LNCaP clone FGC (cell line): Measurements from ENCODE around the gene NOD2.

ENCODE experiments used
- DNase-seq: peaks from one replicate; pipeline ENCODE4 v3.0.0-alpha.2; 2011; ENCODE audit warnings: low read depth
- H3K4me3 ChIP-seq: 2 replicates; pipeline ENCODE4 v1.5.1; 2011; ENCODE audit warnings: mild to moderate bottlenecking, low read depth, low read length, control low read depth
- TF ChIP-seq, protein P1 (sequence below): IDR thresholded peaks from 2 replicates; pipeline ENCODE4 v1.5.1; 2012; ENCODE audit warnings: mild to moderate bottlenecking; ENCODE audit not compliant: control insufficient read depth, insufficient read depth; ENCODE audit errors: extremely low read depth

The NOD2 gene

DNA sequence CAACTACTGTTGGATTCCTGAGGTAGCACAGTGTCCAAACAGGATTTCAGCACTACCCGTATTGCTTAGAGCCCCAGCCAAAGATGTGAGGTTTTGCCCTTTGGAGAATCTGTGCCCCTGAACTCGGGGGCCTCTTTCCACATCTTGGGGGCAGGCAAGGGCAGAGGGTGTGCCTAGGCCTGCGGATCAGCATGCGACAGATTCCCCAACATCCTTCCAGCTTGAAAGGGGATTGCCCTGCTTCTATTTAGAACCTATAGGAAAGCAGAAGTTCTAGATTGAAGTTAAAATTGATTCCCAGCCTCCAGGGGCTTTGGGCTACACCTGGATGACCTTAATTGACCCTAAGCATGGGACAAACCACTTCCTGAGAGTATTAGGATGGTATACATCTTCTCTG is 19.6 kb downstream of the NOD2 start:
- DNase-seq = no peak
- TF ChIP-seq, protein P1, sequence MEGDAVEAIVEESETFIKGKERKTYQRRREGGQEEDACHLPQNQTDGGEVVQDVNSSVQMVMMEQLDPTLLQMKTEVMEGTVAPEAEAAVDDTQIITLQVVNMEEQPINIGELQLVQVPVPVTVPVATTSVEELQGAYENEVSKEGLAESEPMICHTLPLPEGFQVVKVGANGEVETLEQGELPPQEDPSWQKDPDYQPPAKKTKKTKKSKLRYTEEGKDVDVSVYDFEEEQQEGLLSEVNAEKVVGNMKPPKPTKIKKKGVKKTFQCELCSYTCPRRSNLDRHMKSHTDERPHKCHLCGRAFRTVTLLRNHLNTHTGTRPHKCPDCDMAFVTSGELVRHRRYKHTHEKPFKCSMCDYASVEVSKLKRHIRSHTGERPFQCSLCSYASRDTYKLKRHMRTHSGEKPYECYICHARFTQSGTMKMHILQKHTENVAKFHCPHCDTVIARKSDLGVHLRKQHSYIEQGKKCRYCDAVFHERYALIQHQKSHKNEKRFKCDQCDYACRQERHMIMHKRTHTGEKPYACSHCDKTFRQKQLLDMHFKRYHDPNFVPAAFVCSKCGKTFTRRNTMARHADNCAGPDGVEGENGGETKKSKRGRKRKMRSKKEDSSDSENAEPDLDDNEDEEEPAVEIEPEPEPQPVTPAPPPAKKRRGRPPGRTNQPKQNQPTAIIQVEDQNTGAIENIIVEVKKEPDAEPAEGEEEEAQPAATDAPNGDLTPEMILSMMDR = no peak
- H3K4me3 ChIP-seq = no peak overlapping the region

DNA sequence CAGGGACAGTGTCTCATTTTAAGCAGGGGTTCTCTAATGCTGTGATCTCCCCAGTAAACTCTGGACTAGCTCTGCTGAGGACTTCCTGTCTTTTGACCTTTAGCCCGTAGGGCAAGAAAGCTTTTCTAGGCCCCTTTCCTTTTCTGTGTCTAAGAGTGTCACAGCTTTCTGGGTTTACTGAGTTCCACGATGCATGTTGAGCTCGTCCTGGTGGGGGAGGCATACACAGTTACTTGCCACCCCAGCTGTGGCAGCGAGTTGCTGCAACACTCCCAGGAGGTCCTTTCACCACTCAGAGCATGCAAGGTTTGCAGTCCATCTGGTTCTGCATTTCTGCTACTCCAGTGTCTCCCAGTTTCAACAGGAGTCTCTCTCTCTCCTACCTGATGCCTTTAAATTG is 23.7 kb downstream of the NOD2 start:
- DNase-seq = no peak
- TF ChIP-seq, protein P1 = no peak
- H3K4me3 ChIP-seq = no peak overlapping the region

DNA sequence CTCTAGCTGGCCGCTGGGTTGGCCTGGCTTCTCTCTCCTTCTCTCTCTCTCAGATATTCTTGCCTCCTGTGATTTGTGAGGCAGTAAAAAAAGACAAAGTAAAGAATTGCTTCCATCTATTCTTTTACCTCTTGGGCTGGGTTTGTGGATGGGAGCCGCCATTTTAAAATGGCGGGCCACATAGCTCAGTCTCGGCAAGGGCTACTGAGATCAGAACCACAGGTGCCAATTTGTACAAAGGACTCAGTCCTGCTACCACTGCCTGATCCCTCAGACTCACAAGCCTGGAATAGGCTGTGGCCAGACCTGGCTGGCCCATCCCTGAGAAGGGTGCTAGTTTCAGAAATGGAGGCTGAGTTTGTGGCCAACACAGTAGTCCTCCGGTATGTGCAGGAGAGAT is 24.1 kb downstream of the NOD2 start:
- H3K4me3 ChIP-seq = no peak overlapping the region
- no peak for DNase-seq
- TF ChIP-seq, protein P1 = no peak

DNA sequence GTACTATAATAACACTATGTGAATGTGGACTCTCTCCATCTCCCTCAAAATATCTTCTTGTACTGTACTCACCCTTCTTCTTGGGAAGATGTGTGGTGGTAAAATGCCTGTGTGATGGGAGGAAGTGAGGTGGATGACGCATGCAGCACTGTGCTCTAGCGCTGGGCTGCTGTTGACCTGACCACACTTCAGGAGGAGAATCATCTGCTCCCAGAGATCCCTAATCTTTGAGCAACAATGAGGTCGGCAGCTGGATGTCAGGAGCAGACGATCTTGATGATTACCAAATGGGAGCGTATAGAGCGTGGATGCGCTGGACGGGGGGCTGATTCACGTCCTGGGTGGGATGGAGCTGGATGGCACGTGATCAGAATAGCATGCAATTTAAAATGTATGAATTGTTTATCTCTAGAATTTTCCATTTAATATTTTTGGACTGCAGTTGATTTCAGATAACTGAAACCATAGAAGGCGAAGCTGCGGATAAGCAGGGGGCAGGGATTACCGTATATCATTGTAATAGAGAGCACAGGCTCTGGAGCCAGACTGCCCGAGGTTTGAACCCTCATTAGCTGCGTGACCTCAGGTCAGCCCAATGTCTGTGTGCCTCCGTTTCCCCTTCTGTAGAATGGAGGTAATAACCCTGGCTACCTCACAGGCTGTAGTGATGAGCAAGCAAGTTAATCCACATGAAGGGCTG is 24.8 kb downstream of the NOD2 start:
- TF ChIP-seq, protein P1 = no peak
- no peak for DNase-seq
- H3K4me3 ChIP-seq = no peak overlapping the region

DNA sequence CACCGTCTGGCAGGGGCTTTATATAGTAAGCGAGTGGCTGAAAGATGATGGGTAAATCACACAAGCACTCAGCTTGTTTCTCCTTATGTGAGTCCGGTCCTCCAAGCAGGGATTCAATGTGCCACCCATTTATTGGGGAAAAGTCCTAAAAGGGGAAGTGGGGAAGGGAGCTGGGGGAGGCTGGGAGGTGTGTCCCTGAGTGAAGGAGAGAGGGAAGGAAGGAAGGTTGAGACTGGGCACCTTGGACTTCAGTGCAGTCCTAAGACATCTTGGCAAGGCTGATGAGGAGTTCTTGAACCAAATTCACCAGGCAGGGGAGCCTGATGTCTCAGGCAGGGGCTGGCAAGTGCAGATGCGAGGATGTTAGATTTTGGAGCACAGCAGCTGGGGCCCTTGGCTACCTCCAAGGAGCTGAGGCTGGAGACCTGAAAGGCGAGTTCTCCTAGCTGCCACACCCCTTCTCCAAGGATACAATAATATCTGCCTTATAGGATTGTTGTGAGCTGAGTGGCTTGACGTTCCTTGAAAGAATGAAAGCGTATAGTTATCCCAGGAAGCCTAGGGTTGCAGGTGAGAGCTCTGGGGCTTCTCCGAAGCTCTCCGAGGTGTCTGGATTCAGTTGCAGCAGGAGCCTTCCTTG is 25.5 kb downstream of the NOD2 start:
- TF ChIP-seq, protein P1 = no peak
- H3K4me3 ChIP-seq = no peak overlapping the region

DNA sequence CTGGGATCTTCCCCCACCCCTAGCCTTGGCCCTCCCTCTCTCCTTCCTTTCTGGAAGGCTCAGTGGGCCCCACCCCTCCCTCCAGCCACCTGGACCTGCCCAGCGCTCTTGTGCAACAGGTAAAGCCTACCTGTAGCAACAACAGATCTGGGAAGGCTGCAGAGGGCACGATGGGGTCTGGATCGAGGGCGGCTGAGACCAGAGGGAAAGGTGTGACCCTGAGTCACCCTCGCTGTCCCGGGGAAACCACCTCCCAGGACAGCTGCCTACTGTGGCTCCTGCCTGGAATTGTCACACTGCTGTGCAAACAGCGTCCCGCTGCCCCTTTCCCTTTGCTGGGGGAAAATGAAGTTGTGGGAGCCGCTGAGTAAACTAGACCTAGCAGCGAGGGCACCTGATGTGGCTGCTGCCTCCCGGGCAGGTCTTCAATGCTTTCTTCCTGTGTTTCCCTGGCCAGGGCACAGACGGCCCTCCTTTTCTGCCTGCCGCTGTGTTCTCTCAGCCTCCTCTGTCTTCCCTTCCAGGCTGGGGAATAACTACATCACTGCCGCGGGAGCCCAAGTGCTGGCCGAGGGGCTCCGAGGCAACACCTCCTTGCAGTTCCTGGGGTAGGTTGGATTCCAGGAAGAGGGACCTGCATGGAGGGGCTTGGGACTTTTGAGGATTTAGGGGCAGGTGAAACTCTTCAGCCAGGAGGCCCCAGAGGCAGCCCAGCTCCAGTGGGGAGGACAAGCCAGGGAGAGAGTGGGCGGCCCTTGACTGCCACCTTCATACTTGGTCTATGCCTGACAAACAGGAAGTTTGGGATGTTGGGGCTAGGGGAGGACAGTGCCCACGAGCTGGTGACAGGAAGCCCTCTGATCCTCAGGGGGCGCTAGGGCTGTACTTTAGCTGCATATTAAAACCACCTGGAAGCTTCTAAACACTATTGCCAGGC is 26.3 kb downstream of the NOD2 start:
- TF ChIP-seq, protein P1 = no peak
- H3K4me3 ChIP-seq = no peak overlapping the region
- DNase-seq = no peak

More for the DNA sequence above, 25.5 kb downstream of the NOD2 start:
- peak; percentile 23 for DNase-seq
